HG03139 (cell line): ENCODE results near the gene NACC2.
"Not testable (repeated sequence)": the region's sequence is repeated elsewhere in the genome, so short reads cannot be mapped to it uniquely, and the experiment has no call there.

Experiments used
- ATAC-seq: cut with Tn5 transposase; IDR thresholded peaks from one replicate; pipeline ENCODE4 v1.9.1; 2021; ENCODE audit not compliant: unreplicated experiment

Gene NACC2

DNA sequence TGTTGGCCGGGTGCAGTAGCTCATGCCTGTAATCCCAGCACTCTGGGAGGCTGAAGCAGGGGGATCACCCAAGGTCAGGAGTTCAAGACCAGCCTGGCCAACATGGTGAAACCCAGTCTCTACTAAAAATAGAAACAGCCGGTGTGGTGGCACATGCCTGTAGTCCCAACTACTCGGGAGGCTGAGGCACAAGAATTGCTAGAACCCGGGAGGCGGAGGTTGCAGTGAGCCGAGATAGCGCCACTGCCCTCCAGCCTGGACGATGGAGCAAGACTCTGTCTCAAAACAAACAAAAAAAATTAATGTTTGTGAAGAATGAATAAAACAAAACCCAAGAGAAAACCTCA lies 68.2 kb downstream of the NACC2 start:
- not testable (repeated sequence) for ATAC-seq

DNA sequence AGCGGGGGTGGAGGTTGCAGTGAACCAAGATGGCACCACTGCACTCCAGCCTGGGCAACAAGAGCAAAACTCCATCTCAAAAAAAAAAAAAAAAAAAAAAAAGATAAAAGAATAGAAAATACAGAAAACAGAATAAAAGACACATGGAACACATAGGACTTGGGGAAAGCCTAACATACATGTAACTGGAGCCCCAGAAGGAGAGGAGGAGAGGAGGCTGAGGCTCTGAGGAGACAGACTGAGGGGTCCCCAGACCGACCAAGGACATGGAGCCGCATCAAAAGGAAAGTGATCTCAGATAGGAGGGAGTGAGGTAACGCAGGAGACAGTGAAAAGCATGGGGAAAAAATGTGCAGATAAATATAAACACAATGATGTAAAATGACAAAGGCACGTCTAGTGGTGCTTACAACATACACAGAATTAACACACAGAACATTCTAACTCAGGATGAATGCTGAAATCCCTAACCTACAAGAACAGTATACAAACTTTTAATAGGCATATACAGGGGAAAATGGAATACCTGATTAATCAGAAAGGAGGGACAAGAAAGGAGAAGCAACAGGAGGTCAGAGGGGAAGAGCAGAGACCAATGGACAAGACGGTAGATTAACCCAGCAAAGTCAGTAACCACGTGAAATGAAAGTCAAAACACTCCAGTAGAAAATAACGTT lies 68.7 kb downstream of the NACC2 start:
- ATAC-seq: no peak

DNA sequence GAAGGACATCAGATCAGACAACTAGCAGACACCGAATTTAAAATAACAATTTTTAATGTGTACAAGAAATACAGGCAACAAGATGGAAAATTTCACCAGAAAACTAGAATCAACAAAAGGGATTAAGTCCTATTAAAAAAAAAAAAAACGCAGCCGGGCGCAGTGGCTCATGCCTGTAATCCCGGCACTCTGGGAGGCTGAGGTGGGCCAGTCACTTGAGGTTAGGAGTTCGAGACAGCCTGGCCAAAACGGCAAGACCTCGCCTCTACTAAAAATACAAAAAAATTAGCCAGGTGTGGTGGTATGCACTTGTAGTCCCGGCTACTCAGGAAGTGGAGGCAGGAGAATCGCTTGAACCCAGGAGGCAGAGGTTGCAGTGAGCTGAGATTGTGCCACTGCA lies 69.6 kb downstream of the NACC2 start:
- no peak for ATAC-seq

DNA sequence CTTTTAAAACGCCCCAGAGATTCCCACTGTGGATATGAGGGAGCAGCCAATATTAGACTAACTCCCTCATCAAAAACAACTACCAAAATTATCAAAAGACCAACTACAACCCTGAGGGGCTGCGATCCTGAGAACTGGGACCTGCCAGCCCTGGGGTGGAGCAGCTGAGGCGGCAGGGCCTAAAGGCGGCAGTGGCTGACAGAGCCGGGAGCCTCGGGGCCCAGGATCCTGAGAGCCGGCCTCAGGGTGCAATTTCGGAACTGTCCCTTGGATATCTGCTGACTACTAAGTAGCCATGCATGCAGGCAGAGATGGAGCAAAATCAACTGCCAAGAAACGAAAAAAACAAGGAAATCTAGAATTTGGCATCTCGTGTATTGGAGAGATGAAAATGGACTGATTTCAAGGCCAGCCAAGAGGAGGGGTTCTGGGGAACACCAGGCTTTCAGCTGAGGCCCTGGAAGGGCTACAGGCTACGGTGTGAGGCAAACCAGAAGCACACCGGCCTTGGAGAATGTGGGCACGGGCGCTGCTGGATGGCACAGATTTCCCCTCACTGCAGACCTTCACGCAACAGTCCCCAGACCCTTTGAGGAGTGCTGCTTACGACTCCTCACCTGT lies 70.3 kb downstream of the NACC2 start:
- ATAC-seq: no peak

DNA sequence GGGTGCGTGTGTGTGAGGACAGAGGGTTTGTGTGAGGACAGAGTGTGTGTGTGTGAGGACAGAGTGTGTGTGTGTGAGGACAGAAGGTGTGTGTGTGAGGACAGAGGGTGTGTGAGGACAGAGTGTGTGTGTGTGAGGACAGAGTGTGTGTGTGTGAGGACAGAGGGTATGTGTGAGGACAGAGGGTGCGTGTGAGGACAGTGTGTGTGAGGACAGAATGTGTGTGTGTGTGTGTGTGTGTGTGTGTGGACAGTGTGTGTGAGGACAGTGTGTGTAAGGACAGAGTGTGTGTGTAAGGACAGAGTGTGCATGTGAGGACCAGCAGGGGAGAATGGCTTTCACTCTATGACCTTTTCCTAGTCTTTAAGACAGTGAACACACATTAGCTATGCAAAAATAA lies 70.8 kb downstream of the NACC2 start:
- no peak for ATAC-seq

DNA sequence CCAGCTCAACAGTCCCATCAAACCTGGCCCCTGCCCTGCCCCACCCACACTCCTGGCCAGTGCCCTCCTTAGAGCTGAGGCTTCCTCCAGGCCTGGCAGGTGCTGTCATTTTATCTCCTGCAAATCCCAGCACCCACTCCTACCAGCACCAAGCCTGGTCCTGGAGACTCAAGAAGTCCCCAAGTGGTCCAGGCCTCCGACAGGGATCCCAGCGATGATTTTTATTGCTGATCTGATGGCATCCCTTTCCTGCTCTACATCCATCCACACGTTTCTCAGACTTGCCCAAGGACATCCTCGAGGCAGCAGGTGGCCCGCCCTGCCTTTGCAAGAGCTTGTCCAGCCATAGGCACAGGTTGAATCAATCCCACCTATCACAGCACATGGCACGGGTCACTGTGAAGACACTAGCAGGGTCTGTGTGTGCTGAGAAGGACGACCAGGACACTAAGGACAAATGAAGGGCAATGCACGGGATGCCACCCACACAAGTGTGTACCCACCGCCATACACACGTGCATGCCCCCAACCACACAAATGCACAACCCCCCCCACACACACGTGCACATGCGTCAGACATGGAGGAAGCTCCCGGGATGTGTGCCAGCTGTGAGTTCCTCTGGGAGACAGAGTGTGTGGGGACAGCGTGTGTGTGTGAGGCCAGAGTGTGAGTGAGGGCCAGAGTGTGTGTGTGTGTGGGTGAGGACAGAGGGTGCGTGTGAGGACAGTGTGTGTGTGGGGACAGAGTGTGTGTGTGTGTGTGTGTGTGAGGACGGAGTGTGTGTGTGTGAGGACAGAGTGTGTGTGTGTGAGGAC lies 71.5 kb downstream of the NACC2 start:
- no peak for ATAC-seq

DNA sequence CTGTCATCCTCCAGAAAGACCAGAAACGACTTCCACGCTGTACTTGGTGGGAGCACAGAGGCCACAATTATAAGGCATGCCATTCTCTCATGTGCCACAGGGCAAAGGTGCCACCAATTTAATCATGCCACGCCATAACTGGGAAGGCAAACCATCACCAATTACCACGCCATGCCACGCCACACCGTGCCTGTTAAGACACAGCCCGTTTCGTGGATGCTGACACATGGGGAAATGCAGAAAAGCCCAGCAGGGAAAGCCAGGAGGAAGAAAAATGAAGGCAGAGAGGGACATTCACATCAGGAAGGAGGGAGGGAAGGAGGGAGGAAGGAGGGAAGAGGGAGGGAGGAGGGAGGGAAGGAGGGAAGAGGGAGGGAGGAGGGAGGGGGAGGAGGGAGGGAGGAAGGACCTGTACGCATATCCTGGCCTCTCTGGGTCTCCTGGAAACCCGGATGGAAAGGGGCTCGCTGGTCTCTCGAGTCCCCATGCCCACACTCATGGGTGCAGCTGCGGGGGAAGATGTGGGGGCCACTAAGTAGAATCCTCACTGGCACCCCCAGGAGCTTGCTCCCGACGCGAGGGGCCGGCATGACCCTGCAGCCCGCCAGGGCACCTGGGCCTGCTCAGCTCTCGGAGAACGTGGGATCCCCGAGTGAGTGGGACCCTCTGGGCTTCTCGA lies 72.2 kb downstream of the NACC2 start:
- ATAC-seq: no peak

DNA sequence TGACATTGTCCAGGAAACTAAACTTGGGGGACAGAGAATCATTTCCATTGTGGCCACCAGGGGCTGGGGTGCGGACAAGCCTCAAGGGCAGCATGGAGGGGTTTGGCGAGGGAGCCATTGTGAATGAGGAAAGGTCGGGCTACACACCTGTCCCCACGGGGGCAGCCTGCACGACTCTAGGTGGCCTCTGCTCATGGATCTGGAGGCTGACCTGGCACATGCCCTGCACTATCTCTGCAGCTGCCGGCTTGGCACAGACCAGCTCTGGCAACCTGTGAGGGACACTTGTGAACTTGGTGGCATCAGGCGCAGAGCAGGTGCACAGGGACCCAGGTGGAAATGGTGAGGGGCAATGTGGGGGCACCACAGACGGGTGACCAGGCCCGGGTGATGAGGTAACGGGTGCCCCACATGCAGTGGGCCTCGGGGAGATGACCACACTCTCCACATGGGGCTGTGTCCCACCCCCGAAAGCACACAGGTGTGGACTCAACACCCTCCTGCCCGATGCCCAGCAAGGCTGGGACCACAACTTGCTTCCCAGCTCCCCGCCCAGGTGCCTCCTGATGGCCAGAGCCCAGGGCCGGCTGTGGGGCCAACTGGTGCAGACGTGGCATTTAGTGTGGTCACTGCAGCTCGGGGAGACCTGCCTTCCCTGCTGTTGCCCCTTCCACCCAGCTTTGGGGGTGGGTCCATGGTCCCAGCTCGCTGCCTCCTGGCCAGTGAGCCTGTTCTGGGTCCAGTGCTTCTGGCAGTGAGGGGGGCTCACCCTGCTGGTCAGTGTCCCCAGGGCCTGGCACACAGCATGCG lies 73.0 kb downstream of the NACC2 start:
- ATAC-seq: no peak

DNA sequence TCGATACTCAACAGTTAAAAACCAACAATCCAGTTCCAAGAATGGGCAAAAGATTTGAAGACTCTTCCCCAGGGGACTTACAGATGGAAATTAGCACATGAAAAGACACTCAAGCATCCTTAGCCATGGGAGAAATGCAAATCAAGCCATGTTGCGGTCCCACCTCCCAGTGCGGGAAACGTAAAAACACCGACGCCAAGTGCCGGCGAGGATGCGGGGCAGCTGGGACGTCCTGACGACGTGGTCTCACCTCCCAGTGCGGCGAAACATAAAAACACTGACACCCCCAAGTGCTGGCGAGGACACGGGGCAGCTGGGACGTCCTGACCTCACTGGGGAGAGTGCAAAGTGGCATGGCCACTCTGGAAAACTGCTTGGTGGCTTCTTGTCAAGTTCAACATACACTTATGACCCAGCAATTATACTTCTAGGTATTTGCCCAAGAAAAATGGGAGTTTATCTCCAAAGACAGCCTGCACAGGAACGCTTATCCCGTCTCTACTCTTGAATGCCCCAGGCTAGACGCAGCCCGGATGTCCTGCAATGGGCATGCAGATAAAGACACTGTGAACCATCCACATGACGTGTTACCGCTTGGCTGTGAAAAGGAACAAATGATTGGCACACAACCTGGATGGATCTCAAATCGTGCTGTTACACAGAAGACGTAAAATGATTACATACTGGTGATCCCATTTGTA lies 73.8 kb downstream of the NACC2 start:
- no peak for ATAC-seq

DNA sequence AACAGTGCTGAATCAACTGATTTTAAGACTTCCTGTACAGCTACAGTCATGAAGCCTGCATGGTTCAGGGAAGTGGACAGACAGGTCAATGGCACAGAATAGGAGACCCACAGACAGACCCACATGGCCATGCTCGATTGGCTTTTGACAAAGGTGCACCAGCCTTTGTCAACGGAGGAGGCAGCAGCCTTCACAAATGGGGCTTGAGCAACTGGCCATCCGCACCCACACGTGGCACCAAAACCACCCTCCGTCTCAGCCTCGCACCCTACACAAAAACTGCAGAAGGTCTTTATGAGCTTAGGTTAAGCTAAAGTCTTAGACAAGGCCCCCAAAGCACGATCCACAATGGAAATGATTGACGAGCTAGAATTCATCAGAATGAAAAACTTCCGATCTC lies 74.4 kb downstream of the NACC2 start:
- no peak for ATAC-seq

DNA sequence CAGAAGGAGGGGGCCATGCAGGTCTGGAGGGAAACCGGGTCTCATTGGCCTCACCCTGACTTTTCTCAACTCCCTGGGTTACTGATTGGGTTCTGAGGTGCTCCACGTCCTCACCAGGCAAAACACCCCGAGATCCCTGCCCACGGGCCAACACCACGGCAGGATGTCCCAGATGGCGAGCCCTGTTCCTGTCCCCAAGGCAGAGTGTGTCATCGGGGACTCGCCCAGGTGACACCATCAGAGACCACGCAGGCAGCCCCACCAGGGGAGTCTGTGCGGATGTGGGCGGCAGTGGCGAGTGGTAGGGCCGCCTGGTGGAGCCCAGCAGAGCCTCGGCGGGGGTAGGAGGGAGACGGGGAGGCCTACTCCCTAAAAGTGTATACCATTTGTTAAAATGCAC lies 74.9 kb downstream of the NACC2 start:
- no peak for ATAC-seq

DNA sequence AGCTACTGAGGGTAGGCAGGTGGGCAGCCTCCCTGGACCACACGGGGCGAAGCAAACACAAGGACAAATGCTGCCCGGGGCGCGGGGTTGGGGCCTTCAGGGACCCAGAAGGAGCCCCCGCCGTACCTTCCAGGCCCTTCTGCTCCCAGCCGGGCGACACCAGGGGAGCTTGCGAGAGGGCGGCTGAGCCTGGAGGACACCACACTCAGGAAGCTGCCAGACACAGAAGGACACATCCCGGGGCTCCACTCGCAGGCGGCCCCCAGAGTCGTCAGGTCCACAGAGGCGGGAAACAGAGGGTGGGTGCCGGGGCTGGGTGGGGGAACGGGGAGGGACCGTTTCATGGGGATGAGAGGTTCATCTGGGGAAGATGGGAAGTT lies 75.4 kb downstream of the NACC2 start:
- ATAC-seq: no peak

DNA sequence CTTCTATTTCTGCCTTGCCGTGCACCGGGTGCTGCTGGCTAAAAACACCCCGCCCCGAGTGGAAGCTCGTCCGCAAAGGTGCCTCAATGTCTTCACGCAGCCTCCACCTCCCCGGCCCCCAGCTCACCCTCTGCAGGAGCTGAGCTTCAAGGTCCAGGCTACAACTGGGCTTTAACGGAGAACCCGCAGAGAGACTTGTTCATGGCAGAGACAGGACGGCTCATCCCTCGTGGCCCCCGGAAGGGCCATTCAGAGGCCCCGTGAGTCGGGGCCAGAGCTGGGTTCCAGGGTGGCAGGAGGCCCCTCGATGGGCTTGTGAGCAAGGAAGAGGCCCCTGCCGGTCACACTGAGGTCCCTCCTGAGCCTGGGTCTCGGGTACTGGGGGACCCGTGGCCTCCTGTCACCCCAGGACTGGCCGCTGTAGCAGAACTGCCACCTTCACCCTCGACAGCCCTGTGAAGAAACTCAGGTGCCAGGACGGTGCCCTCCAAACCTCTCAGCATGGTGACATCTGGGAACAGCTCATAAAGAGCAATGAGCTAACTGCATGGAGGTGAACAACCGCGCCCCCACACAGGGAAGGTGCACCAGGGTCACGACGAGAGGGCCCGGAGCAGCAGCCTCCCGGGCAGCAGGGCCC lies 75.9 kb downstream of the NACC2 start:
- no peak for ATAC-seq

DNA sequence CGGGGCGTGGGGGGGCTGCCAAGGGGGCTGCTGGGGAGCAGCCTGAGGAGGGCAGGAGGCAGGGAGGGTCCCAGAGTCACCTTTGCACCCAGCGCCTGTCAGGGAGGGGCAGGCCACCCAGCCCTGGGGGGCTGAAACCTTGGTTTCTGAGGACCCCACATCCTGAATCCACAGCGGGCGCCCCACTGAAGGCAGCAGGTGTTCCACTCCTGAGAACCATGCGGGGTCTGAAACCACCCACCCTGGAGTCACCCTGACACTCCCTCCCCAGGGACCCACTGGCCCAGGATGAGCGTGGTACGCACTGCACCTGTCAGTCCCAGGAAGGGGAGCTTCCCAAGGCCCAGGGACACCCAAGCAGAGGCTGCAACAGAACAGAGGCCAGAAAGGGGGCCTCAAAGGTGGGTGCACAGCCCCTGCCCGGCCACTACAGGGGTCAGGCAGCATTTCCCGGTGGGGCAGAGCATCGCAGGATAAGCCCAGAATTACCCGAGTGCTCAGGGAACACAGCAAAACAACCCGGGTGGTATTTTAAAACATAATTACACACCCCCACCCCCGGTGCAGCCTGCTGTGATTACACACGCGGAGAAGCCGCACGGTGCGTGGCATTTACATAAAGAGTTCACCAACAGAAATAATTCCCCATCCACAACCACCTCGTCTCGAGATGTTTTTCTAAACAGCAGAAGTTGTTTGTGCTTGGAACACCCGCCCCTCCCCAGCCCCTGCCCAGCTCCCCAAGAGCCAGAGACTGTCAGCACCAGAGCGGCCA lies 76.6 kb downstream of the NACC2 start:
- ATAC-seq: no peak

DNA sequence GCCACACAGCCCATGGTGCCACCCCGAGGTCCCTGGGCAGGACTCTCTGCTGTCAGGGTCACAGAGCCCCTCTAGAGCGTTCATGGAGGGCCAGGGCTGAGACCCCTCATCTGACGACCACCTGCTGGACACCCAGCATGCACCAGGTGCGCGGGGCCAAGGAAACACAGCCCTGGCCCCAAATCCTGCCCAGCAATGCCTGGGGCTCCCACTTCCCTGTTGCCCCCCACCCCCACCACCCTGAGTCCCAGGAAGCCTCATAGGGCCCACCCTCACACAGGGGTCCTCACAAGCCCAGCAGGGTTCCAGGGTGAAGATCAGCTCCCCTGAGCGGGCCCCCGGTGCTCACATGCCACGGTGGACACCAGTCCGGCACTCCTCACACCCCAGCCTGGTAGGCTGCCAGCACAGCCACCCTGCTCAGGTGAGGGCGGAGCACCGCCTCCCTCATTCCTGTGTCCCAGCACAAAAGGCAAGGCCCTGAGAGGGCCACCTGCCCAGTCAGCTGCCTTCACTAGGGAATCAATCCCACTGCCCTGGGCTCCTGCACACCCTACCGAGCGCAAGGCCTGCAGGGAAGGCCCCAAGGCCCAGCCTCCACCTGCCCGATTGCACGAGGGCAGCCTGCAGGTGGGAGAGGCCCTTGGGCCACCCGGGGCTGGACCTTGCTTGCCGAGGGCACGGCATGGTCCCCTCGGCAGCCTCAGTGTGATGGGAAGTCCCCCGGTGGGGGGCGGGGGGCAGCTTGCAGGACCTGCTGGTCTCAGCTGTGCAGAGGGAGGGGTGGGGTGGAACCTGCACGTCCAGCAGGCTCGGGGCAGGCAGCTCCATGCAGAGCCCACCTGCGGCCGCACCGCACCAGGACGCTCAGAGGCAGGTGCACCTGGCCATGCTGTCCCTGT lies 77.5 kb downstream of the NACC2 start:
- no peak for ATAC-seq

DNA sequence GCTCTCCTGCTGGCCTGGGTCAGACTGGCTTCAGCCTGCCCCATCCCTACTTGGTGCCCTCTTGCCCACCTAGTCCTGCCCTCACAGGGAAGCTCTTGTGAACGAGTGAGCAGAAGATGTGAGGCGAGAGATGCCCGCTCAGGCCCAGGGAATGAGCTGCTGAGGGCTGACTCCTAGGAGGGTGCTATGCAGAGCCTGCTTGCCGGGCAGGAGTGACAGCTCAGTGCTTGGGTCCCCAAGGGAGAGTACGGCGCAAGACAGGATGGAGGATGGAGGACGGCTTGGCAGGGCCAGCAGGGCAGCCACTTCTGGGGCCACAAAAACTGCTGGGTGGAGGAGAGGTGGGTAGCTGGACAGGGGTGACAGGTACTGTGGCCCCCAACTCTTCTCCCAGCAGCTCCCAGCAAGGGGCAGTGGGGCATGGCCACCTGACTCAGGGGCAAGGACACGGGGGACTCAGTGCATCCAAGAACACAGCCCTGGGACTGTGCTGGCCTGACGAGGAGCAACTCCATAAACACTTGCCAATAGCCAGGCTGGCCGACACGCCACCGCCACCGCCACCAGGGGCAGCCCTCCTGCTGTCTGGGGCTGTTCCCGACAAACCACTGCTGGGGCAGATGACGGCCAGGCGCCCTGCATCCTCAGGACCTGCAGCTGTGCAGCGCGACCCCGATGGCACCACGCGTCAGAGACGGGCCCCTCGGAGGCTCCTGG lies 78.4 kb downstream of the NACC2 start:
- ATAC-seq: no peak
